ENCODE data around the gene INTS6.
A peak's percentile ranks its signal among the peaks of the same experiment; 100 is the strongest.

The INTS6 gene

DNA sequence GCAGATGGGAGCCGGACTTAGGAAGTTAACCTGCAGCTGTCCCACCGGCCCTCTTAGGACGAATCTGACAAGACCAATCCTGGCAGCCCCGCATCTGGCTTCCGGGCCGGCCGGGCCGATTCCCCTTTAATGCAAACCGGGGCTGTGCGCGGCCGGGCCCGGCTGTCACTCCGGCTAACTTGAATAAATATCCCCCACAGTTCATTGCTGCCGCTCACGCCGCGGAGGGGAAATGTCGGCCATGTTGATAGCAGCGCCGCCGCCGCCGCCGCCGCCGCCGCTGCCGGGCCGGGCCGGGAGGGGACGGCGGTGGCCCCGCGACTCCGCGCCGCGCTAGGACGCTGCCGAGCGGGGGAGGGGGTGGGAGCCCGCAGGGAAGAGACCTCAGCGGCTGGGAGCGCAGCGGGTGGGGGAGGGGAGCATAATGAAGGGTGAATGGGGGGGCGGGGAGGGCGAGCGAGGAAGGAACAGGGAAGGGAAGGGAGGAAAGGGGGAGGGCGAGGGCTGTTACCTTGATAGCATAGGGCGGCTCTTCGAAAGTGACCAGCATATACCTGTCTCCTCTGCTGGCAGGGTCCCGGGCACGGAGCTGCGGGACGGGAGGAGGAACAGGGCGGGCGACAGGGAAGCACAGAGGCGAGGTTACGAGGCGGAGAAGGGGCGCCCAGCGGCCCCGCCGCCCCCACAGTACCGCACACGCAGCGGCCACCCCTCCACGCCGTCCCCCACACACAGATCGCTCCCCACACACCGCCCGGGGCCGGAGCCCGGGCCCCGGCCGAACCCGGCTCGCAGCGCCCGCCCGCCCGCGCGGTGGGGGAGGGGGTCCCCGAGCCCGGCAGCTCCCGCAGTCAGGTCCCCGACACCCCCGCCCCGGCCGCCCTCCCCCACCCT is 1.1 kb downstream of the INTS6 start:
- Histone ChIP-seq H3K9me3 (ENCODE audit: low read length) (peaks cover 13% of the 10 kb centered on the region), H3K4me1 (ENCODE audit: insufficient read depth, low read length) (peaks cover 24% of the 10 kb centered on the region), H2AFZ (ENCODE audit: low read depth, low read length) (peak overlapping the region; percentile 59), H3K27me3 (ENCODE audit: insufficient read depth, low read length) (no peaks in the 10 kb centered on the region), H3K36me3 (ENCODE audit: insufficient read depth, low read length) (peaks cover 33% of the 10 kb centered on the region), H3K4me3 (ENCODE audit: low read length) (peak overlapping the region; percentile 85)

DNA sequence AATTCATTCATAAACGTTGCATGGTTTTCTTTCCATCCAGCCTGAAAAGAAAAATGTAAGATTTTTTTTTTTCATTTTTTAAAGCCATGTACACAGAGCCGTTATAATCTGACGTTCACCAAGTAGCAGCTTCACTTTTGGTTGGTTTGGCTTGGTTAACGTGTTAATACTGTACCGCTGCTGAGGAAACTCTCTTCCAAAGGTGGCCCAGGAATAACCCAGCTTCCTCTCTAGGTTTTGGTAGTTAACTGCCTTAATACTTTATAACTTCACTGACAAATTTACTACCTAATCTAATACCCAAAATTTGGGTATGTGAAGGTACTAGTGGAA is 1.7 kb downstream of the INTS6 start:
- Histone ChIP-seq H3K4me1 (ENCODE audit: insufficient read depth, low read length) (peaks cover 24% of the 10 kb centered on the region), H3K27me3 (ENCODE audit: insufficient read depth, low read length) (no peaks in the 10 kb centered on the region), H3K36me3 (ENCODE audit: insufficient read depth, low read length) (peaks cover 36% of the 10 kb centered on the region), H2AFZ (ENCODE audit: low read depth, low read length) (peak overlapping the region; percentile 59), H3K9me3 (ENCODE audit: low read length) (peaks cover 9% of the 10 kb centered on the region), H3K4me3 (ENCODE audit: low read length) (peak overlapping the region; percentile 85)

DNA sequence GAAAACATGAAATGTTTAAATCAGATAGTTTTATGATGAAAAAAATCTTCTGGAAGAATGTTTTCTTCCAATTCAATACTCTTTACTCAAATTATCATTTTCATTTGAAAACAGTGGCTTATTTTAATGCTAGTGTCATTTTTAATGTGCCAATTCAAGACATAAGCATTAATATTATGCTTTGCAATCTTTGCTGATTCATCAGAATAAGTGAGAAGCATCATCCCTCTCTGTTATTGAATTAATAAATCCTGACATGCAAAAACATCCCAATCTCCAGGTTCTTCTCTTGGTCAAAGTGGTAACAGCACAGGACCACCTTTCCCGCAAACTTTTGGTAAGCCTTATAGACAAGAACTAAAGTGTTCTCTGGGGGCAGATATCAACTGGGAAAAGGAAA is 3.8 kb downstream of the INTS6 start:
- Histone ChIP-seq H3K9me3 (ENCODE audit: low read length) (no peaks in the 10 kb centered on the region), H3K4me3 (ENCODE audit: low read length) (no peak overlapping the region)

GRCh38 chr13:51444922-51445321 is 7.9 kb downstream of the INTS6 start:
- no peak overlapping the region for H2AFZ ChIP-seq (ENCODE audit: low read depth, low read length)
- peaks cover under 1% of the 10 kb centered on the region for H3K4me1 ChIP-seq (ENCODE audit: insufficient read depth, low read length)
- H3K27me3 ChIP-seq (ENCODE audit: insufficient read depth, low read length), result no peaks in the 10 kb centered on the region
- H3K9me3 ChIP-seq (ENCODE audit: low read length), result no peaks in the 10 kb centered on the region
- H3K36me3 ChIP-seq (ENCODE audit: insufficient read depth, low read length), result peaks cover 19% of the 10 kb centered on the region
- no peak overlapping the region for H3K4me3 ChIP-seq (ENCODE audit: low read length)

More for the DNA sequence above, 3.8 kb downstream of the INTS6 start:
- peaks cover 28% of the 10 kb centered on the region for H3K36me3 ChIP-seq (ENCODE audit: insufficient read depth, low read length)
- H2AFZ ChIP-seq (ENCODE audit: low read depth, low read length), result no peak overlapping the region
- H3K27me3 ChIP-seq (ENCODE audit: insufficient read depth, low read length), result no peaks in the 10 kb centered on the region
- peaks cover 18% of the 10 kb centered on the region for H3K4me1 ChIP-seq (ENCODE audit: insufficient read depth, low read length)

DNA sequence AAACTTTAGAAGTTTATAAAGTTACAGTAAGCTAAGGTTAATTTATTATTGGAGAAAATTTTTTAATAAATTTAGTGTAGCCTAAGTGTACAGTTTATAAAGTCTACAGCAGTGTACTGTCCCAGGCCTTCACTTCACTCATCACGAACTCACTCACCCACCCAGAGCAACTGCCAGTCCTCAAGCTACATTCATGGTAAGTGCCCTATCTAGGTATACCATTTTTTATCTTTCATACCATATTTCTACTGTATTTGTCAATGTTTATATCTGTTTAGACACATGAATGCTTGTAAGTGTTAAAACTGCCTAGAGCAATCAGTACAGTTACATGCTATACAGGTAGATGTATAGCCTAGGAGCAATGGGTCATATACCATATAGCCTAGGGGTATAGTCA is 12.5 kb downstream of the INTS6 start:
- no peaks in the 10 kb centered on the region for H3K9me3 ChIP-seq (ENCODE audit: low read length)
- no peaks in the 10 kb centered on the region for H3K36me3 ChIP-seq (ENCODE audit: insufficient read depth, low read length)

GRCh38 chr13:51437550-51438127 is 15.2 kb downstream of the INTS6 start:
- no peak overlapping the region for H2AFZ ChIP-seq (ENCODE audit: low read depth, low read length)
- H3K4me3 ChIP-seq (ENCODE audit: low read length), result no peak overlapping the region
- no peaks in the 10 kb centered on the region for H3K9me3 ChIP-seq (ENCODE audit: low read length)
- no peaks in the 10 kb centered on the region for H3K27me3 ChIP-seq (ENCODE audit: insufficient read depth, low read length)
- no peaks in the 10 kb centered on the region for H3K36me3 ChIP-seq (ENCODE audit: insufficient read depth, low read length)
- no peaks in the 10 kb centered on the region for H3K4me1 ChIP-seq (ENCODE audit: insufficient read depth, low read length)

More for the DNA sequence above, 12.5 kb downstream of the INTS6 start:
- H3K27me3 ChIP-seq (ENCODE audit: insufficient read depth, low read length), result no peaks in the 10 kb centered on the region
- no peaks in the 10 kb centered on the region for H3K4me1 ChIP-seq (ENCODE audit: insufficient read depth, low read length)
- no peak overlapping the region for H2AFZ ChIP-seq (ENCODE audit: low read depth, low read length)
- H3K4me3 ChIP-seq (ENCODE audit: low read length), result no peak overlapping the region

DNA sequence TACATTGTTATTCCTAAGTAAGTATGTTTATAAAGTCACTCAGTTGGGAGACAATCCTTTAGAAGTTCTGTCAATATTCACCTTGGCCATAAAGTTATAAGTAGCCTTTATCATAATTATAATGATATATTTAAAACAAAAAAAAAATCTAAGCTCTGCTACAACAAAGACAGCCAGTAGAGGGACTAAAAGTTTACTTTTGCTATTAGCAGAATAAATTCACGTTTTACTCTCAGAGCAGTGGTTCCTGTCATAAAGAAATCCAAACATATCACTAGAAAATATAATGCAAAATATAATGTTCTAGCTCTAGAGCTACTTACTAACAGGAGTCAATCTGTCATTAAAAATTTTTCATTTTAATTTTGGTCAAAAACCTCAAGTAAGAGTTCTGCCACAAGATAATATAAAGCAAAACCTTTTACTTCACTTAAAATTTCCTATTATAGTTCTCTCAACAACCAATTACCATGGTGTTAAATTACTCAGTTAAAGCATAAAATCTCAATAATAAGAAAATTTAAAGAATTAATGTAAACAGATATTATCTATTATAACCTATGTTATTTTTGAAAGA is 17.7 kb downstream of the INTS6 start:
- no peak overlapping the region for H3K4me3 ChIP-seq (ENCODE audit: low read length)
- no peak overlapping the region for H2AFZ ChIP-seq (ENCODE audit: low read depth, low read length)
- H3K9me3 ChIP-seq (ENCODE audit: low read length), result no peaks in the 10 kb centered on the region
- H3K4me1 ChIP-seq (ENCODE audit: insufficient read depth, low read length), result no peaks in the 10 kb centered on the region
- no peaks in the 10 kb centered on the region for H3K27me3 ChIP-seq (ENCODE audit: insufficient read depth, low read length)
- H3K36me3 ChIP-seq (ENCODE audit: insufficient read depth, low read length), result peaks cover 3% of the 10 kb centered on the region

DNA sequence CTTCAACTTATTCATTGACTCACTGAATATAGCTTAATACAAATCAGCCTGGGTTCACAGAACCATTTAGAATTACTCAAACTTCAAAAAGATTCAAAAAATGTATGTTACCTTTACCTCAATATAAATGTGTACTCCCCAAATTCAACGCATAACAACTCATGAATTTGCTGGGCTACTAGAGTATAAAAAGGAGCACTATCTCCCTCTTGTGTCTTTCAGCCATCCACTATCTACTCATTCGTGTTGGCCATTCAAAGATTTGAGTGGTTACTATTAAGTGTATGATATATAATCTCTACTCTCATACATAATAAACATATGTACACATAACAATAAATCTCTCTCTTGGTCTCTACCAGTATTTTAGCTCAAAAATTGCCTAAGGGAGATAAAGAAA is 20.3 kb downstream of the INTS6 start:
- Histone ChIP-seq H3K27me3 (ENCODE audit: insufficient read depth, low read length) (no peaks in the 10 kb centered on the region), H3K9me3 (ENCODE audit: low read length) (no peaks in the 10 kb centered on the region), H3K36me3 (ENCODE audit: insufficient read depth, low read length) (peaks cover 12% of the 10 kb centered on the region), H3K4me1 (ENCODE audit: insufficient read depth, low read length) (no peaks in the 10 kb centered on the region), H3K4me3 (ENCODE audit: low read length) (no peak overlapping the region), H2AFZ (ENCODE audit: low read depth, low read length) (no peak overlapping the region)

DNA sequence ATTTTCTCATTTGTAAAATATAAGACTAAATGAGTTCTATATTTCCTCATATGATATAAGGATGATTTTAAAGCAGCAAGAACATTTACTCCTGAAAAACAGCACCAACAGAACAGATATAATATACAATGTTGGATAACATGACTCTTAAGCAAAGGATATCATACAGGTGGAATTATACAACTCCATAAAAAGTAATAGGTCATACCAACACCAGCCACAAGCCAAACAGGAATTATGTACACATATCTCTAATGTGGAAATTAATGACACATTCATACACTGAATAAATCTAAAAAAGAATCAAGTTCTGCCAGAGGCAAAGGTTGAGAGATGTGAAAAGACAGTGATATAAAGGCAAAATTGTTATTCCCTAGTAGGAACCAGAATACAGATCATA is 25.9 kb downstream of the INTS6 start:
- no peaks in the 10 kb centered on the region for H3K9me3 ChIP-seq (ENCODE audit: low read length)
- no peaks in the 10 kb centered on the region for H3K27me3 ChIP-seq (ENCODE audit: insufficient read depth, low read length)
- peaks cover 12% of the 10 kb centered on the region for H3K36me3 ChIP-seq (ENCODE audit: insufficient read depth, low read length)
- H3K4me1 ChIP-seq (ENCODE audit: insufficient read depth, low read length), result peaks cover 4% of the 10 kb centered on the region
- H3K4me3 ChIP-seq (ENCODE audit: low read length), result no peak overlapping the region
- no peak overlapping the region for H2AFZ ChIP-seq (ENCODE audit: low read depth, low read length)

DNA sequence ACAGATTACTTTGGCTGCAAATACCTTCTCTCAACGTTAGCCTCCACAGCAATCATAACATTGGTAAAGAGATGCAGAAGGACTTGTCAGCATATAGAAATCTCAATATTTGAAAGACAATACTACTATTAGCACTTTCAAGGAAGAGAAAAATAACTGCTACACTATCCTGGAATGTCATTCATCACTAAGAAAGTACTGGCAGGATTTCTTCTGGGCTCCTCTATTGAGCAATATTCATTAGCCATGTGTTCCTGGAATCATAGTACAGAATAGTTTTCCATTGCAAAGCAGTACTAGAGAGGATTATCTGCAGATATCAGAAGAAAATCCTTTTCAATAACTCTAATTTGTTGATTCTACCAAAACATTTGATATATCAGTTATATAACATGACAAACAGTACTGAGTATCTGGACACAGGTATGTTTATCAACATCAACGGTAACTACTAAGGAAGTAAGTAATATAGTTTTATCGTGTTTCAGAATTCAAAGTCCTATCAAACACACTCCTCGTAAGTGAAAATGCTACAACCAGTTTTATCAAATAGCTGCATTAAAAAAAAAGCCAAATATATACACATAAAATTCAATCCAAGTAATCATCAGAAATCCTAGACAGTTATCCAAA is 27.3 kb downstream of the INTS6 start:
- Histone ChIP-seq H3K27me3 (ENCODE audit: insufficient read depth, low read length) (no peaks in the 10 kb centered on the region), H2AFZ (ENCODE audit: low read depth, low read length) (no peak overlapping the region), H3K36me3 (ENCODE audit: insufficient read depth, low read length) (peaks cover 16% of the 10 kb centered on the region), H3K4me1 (ENCODE audit: insufficient read depth, low read length) (peaks cover 4% of the 10 kb centered on the region), H3K9me3 (ENCODE audit: low read length) (no peaks in the 10 kb centered on the region), H3K4me3 (ENCODE audit: low read length) (no peak overlapping the region)

GRCh38 chr13:51423766-51424165 is 29.1 kb downstream of the INTS6 start:
- Histone ChIP-seq H3K36me3 (ENCODE audit: insufficient read depth, low read length) (peaks cover 9% of the 10 kb centered on the region), H2AFZ (ENCODE audit: low read depth, low read length) (no peak overlapping the region), H3K4me1 (ENCODE audit: insufficient read depth, low read length) (peaks cover 4% of the 10 kb centered on the region), H3K9me3 (ENCODE audit: low read length) (no peaks in the 10 kb centered on the region), H3K4me3 (ENCODE audit: low read length) (no peak overlapping the region), H3K27me3 (ENCODE audit: insufficient read depth, low read length) (no peaks in the 10 kb centered on the region)

- H3K4me1 ChIP-seq (ENCODE audit: insufficient read depth, low read length), result peaks cover 4% of the 10 kb centered on the region
- no peak overlapping the region for H2AFZ ChIP-seq (ENCODE audit: low read depth, low read length)
- H3K4me3 ChIP-seq (ENCODE audit: low read length), result no peak overlapping the region
- no peaks in the 10 kb centered on the region for H3K9me3 ChIP-seq (ENCODE audit: low read length)
- peaks cover 7% of the 10 kb centered on the region for H3K36me3 ChIP-seq (ENCODE audit: insufficient read depth, low read length)
- no peaks in the 10 kb centered on the region for H3K27me3 ChIP-seq (ENCODE audit: insufficient read depth, low read length)
These were observed 30.4 kb downstream of the INTS6 start for GRCh38 chr13:51422484-51422883.

Data from neuron (in vitro differentiated cells).